GM04504 (cell line): ENCODE results near the gene AACS.

Source experiments
- DNase-seq: peaks from one replicate; pipeline ENCODE4 v3.0.0-alpha.2; 2012; ENCODE audit warnings: low read depth

The AACS gene

GRCh38 chr12:125152463-125152862, 87.2 kb downstream of the AACS start:
- no peak for DNase-seq

- DNase-seq, result no peak
Measured at GRCh38 chr12:125155366-125155765, 90.1 kb downstream of the AACS start.

GRCh38 chr12:125157177-125157576, 91.9 kb downstream of the AACS start:
- DNase-seq, result no peak

- no peak for DNase-seq
Measured at GRCh38 chr12:125159702-125160101, 94.5 kb downstream of the AACS start.

- no peak for DNase-seq
Measured at GRCh38 chr12:125160281-125160955, 95.2 kb downstream of the AACS start.

- no peak for DNase-seq
Measured at GRCh38 chr12:125161712-125162022, 96.4 kb downstream of the AACS start.

GRCh38 chr12:125162489-125163028, 97.3 kb downstream of the AACS start:
- DNase-seq, result no peak

- DNase-seq, result no peak
Measured at GRCh38 chr12:125163148-125163547, 97.9 kb downstream of the AACS start.

- no peak for DNase-seq
Measured at GRCh38 chr12:125164541-125164940, 99.3 kb downstream of the AACS start.

- DNase-seq, result no peak
Measured at GRCh38 chr12:125166041-125166440, 100.8 kb downstream of the AACS start.

GRCh38 chr12:125167658-125168057, 102.4 kb downstream of the AACS start:
- no peak for DNase-seq

GRCh38 chr12:125169451-125169850, 104.2 kb downstream of the AACS start:
- DNase-seq, result no peak

GRCh38 chr12:125169870-125170269, 104.6 kb downstream of the AACS start:
- DNase-seq, result no peak

- no peak for DNase-seq
Measured at GRCh38 chr12:125171267-125171666, 106.0 kb downstream of the AACS start.

GRCh38 chr12:125172231-125172850, 107.1 kb downstream of the AACS start:
- DNase-seq, result no peak

GRCh38 chr12:125175576-125175975, 110.3 kb downstream of the AACS start:
- no peak for DNase-seq

- DNase-seq, result no peak
Measured at GRCh38 chr12:125178222-125178621, 113.0 kb downstream of the AACS start.

GRCh38 chr12:125180144-125180543, 114.9 kb downstream of the AACS start:
- DNase-seq, result no peak

GRCh38 chr12:125181107-125181506, 115.9 kb downstream of the AACS start:
- no peak for DNase-seq

- DNase-seq, result peak; percentile 39
Measured at GRCh38 chr12:125183187-125184067, 118.2 kb downstream of the AACS start.

- DNase-seq, result no peak
Measured at GRCh38 chr12:125184213-125184967, 119.2 kb downstream of the AACS start.

- no peak for DNase-seq
Measured at GRCh38 chr12:125185311-125185739, 120.1 kb downstream of the AACS start.
